K562 (cell line): ENCODE results near the gene C1orf56. TPM values are rescaled to one million over a fixed set of nuclear protein-coding genes. Genes with fewer than 3 reads are reported as not detected.

Experiments used
- BMI1 ChIP-seq: fragments of 150-350 bp; IDR thresholded peaks from 2 replicates; pipeline ENCODE4 v1.6.1; 2014; ENCODE audit warnings: low read length
- CBFA2T2 ChIP-seq: fragments of 450-650 bp; conservative IDR thresholded peaks from 2 replicates; pipeline ENCODE4 v1.6.1; 2017; ENCODE audit warnings: mild to moderate bottlenecking
- ELF1 ChIP-seq: fragments of 200-800 bp; sonication (Bioruptor generic); IDR thresholded peaks from 2 replicates; pipeline ENCODE4 v1.6.1; 2016; ENCODE audit warnings: missing genetic modification characterization, missing compliant biosample characterization
- ESRRA ChIP-seq: fragments of 450-650 bp; IDR thresholded peaks from 2 replicates; pipeline ENCODE4 v1.6.1; 2014; ENCODE audit warnings: low read depth, mild to moderate bottlenecking, moderate library complexity, borderline replicate concordance
- GABPB2 ChIP-seq: fragments of 250-450 bp; sonication (Bioruptor Pico); conservative IDR thresholded peaks from 2 replicates; pipeline ENCODE4 v1.5.1; 2021; ENCODE audit warnings: mild to moderate bottlenecking
- GATA2 ChIP-seq: sonication (generic); formaldehyde crosslinking; IDR thresholded peaks from 2 replicates; pipeline ENCODE4 v1.4.0; 2020; ENCODE audit warnings: mild to moderate bottlenecking, missing genetic modification reagents
- HSF4 ChIP-seq: fragments of 250-450 bp; sonication (Bioruptor Pico); IDR thresholded peaks from 2 replicates; pipeline ENCODE4 v2.1.2; 2022; ENCODE audit warnings: mild to moderate bottlenecking, moderate library complexity, borderline replicate concordance
- MCM2 ChIP-seq: fragments of 450-650 bp; IDR thresholded peaks from 2 replicates; pipeline ENCODE4 v1.6.1; 2017; ENCODE audit warnings: low read depth, mild to moderate bottlenecking
- MCM7 ChIP-seq, 2 experiments: fragments of 450-650 bp; IDR thresholded peaks; 2 replicates each; pipeline ENCODE4 v1.6.1; 2016 to 2018
- NCOA1 ChIP-seq: fragments of 450-650 bp; IDR thresholded peaks from 2 replicates; pipeline ENCODE4 v1.6.1; 2016; ENCODE audit warnings: low read depth
- RBM17 ChIP-seq: fragments of 200-400 bp; formaldehyde crosslinking; IDR thresholded peaks from 2 replicates; pipeline ENCODE4 v1.6.1; 2017; ENCODE audit warnings: low read depth, mild to moderate bottlenecking, low read length, borderline replicate concordance
- STAT6 ChIP-seq: sonication (generic); formaldehyde crosslinking; IDR thresholded peaks from 2 replicates; pipeline ENCODE4 v1.8.1; 2023; ENCODE audit warnings: mild to moderate bottlenecking, missing genetic modification reagents
- TBP ChIP-seq: optimal IDR thresholded peaks from 2 replicates; pipeline ENCODE3; 2011; ENCODE audit warnings: low read depth, low read length, improper control_type of control experiment
- UBTF ChIP-seq, 2 experiments: IDR thresholded peaks; 2 replicates each; pipeline ENCODE4 v1.6.1; 2012; ENCODE audit warnings: improper control_type of control experiment in 2 of 2, low read depth in 2 of 2, low read length in 2 of 2, borderline replicate concordance in 1 of 2
- ZBTB7A ChIP-seq: IDR thresholded peaks from 2 replicates; pipeline ENCODE4 v1.6.1; 2011; ENCODE audit warnings: low read depth, mild to moderate bottlenecking, low read length, moderate library complexity, borderline replicate concordance; ENCODE audit not compliant: control insufficient read depth
- ZNF143 ChIP-seq: sonication (generic); formaldehyde crosslinking; IDR thresholded peaks from 2 replicates; pipeline ENCODE4 v1.9.0; 2022; ENCODE audit warnings: mild to moderate bottlenecking, missing genetic modification reagents
- ZNF408 ChIP-seq: fragments of 250-450 bp; sonication (Bioruptor Pico); IDR thresholded peaks from 2 replicates; pipeline ENCODE4 v1.4.0; 2020; ENCODE audit warnings: low read depth, mild to moderate bottlenecking, moderate library complexity
- ZNF436 ChIP-seq: fragments of 250-450, 450-650 bp; sonication (Bioruptor Pico); formaldehyde crosslinking; IDR thresholded peaks from 2 replicates; pipeline ENCODE4 v1.7.0; 2020; ENCODE audit warnings: mild to moderate bottlenecking
- ZNF57 ChIP-seq: fragments of 450-650 bp; formaldehyde crosslinking; IDR thresholded peaks from 2 replicates; pipeline ENCODE4 v1.4.0; 2020; ENCODE audit warnings: mild to moderate bottlenecking, moderate library complexity
- polyA plus RNA-seq, 8 experiments: library from polyadenylated mRNA; depleted of rRNA in 4 of 8; stranded (reverse) in 5 of 8; unstranded in 3 of 8; fragments of >200 nt; fragmentation: Nextera tagmentation in 2 of 8; fragmentation: Illumina TruSeq in 1 of 8; extraction: Ambion mirVana in 2 of 8; extraction: Trizol in 1 of 8; gene quantifications; 2 replicates each; pipeline versions ENCODE4 v1.2.1 to v1.2.3, GENCODE V29; 2011 to 2014; ENCODE audit warnings: inconsistent platforms in 1 of 8, missing spikeins in 1 of 8
- total RNA-seq, 7 experiments: library from RNA; depleted of rRNA in 6 of 7; stranded (reverse); fragments of >200 nt in 6 of 7; fragmentation: Illumina TruSeq in 2 of 7; extraction: Trizol in 2 of 7; gene quantifications; 2 replicates each; pipeline versions ENCODE4 v1.2.1 to v1.2.3, GENCODE V29; 2011 to 2021; ENCODE audit warnings: low replicate concordance in 1 of 7
- TF ChIP-seq, protein P1 (sequence below): sonication (generic); formaldehyde crosslinking; IDR thresholded peaks from 2 replicates; pipeline ENCODE4 v1.8.1; 2022; ENCODE audit warnings: missing genetic modification reagents
- TF ChIP-seq, protein P2 (sequence below), 2 experiments: fragments of 250-450 bp in 1 of 2; fragments of 450-650 bp in 1 of 2; sonication (Bioruptor Pico) in 1 of 2; IDR thresholded peaks; 2 replicates each; pipeline versions ENCODE4 v1.6.1 to v1.8.0; 2016 to 2021; ENCODE audit warnings: mild to moderate bottlenecking in 2 of 2, moderate library complexity in 2 of 2, missing compliant biosample characterization in 1 of 2, missing genetic modification characterization in 1 of 2

C1orf56 gene
- total and polyA plus RNA-seq, 9 of the 15 experiments (the other 6 are each of a cell fraction or from before 2014, with no cell fraction given) = 0.18 to 15.7 (median 1.1) TPM

- TF ChIP-seq ZNF143 (CRISPR knock-in tag) = peak; percentile 84
- peak; percentile 40 for TF ChIP-seq TBP
- TF ChIP-seq CBFA2T2 = no peak
- TF ChIP-seq STAT6 (CRISPR knock-in tag) = no peak
- TF ChIP-seq BMI1 = no peak
- no peak for TF ChIP-seq RBM17
- no peak for TF ChIP-seq ELF1 (tag)
- TF ChIP-seq, protein P1, sequence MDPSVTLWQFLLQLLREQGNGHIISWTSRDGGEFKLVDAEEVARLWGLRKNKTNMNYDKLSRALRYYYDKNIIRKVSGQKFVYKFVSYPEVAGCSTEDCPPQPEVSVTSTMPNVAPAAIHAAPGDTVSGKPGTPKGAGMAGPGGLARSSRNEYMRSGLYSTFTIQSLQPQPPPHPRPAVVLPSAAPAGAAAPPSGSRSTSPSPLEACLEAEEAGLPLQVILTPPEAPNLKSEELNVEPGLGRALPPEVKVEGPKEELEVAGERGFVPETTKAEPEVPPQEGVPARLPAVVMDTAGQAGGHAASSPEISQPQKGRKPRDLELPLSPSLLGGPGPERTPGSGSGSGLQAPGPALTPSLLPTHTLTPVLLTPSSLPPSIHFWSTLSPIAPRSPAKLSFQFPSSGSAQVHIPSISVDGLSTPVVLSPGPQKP (CRISPR knock-in tag) = no peak
- TF ChIP-seq HSF4 (CRISPR knock-in tag) = no peak
- TF ChIP-seq MCM2 = no peak
- TF ChIP-seq MCM7 (IDR thresholded peaks at IDR 0.05) = no peak
- no peak for TF ChIP-seq ZNF436 (CRISPR knock-in tag)
- TF ChIP-seq NCOA1 = no peak
- TF ChIP-seq, protein P2, sequence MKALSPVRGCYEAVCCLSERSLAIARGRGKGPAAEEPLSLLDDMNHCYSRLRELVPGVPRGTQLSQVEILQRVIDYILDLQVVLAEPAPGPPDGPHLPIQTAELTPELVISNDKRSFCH (CRISPR knock-in tag; IDR thresholded peaks at IDR 0.05) = no peak
- TF ChIP-seq, protein P2 (tag; IDR thresholded peaks at IDR 0.05) = 0 out of 2 replicates have a peak, but pooled peaks have one; percentile 61
- no peak for TF ChIP-seq ZNF408 (CRISPR knock-in tag)
- TF ChIP-seq ESRRA = 0 out of 2 replicates have a peak, but pooled peaks have one; percentile 28
- TF ChIP-seq GATA2 (CRISPR knock-in tag) = no peak
- TF ChIP-seq ZBTB7A = peak; percentile 67; the same call in 1 of the 2 replicates
- TF ChIP-seq ZNF57 = no peak
- TF ChIP-seq GABPB2 = no peak
- TF ChIP-seq UBTF (IDR thresholded peaks at IDR 0.05; ENCODE audit: borderline replicate concordance in 1 of 2, low read depth in 2 of 2, low read length in 2 of 2) = 0 out of 4 replicates have a peak, but pooled peaks of 1 of the 2 experiments have one; percentile 62
These were observed 39.0 kb upstream of the C1orf56 start, which contains the start of gene PRUNE1 (continued) for GRCh38 chr1:151008244-151009205.
